ENCODE results near the gene CST3. TPM values are rescaled to one million over a fixed set of nuclear protein-coding genes. Genes with fewer than 3 reads are reported as not detected.
A peak's percentile ranks its signal among the peaks of the same experiment; 100 is the strongest.

Gene CST3
- total RNA-seq, 1 experiment from 2014 or later: 148 TPM

DNA sequence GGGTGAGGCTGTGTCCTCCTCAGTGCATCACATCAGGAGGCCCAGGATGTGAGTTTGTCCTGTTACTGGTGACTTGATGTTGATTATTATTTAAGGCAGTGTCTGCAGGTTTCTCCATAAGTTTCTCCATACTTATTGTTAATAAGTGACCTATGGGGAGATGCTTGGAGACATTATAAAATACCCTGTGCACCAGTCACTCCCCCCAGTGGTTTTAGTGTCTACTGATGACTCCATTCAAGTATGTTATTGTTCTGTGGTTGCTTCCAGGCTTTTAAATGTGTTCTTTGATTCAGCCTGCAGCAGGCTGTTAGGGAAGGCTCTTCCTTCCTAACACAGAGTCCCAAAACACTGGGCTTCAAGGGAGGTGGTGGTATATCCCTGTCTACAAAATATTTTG is 14.6 kb upstream of the CST3 start:
- DNase-seq: no peak
- Histone ChIP-seq H3K27me3 (no peaks in the 10 kb centered on the region), H3K4me3 (no peak overlapping the region), H3K9me3 (no peaks in the 10 kb centered on the region), H3K36me3 (no peaks in the 10 kb centered on the region)

DNA sequence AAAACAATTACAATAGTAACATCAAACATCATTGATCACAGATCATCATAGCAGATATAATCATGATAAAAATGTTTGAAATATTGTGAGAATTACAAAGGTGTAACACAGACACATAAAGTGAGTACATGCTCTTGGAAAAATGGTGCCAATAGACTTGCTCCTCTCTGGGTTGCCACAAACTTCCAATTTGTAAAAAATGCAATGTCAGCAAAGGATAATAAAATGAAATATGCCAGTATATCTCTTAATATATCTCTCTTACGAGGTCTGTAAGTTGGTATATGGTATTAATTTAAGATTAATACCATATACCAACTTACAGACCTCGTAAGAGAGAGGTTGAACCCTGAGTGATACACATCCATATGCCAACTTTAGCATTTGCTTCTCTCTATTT is 13.4 kb upstream of the CST3 start:
- H3K9me3 ChIP-seq: no peaks in the 10 kb centered on the region
- DNase-seq: no peak
- H3K36me3 ChIP-seq: no peaks in the 10 kb centered on the region
- no peaks in the 10 kb centered on the region for H3K27me3 ChIP-seq
- no peak overlapping the region for H3K4me3 ChIP-seq

DNA sequence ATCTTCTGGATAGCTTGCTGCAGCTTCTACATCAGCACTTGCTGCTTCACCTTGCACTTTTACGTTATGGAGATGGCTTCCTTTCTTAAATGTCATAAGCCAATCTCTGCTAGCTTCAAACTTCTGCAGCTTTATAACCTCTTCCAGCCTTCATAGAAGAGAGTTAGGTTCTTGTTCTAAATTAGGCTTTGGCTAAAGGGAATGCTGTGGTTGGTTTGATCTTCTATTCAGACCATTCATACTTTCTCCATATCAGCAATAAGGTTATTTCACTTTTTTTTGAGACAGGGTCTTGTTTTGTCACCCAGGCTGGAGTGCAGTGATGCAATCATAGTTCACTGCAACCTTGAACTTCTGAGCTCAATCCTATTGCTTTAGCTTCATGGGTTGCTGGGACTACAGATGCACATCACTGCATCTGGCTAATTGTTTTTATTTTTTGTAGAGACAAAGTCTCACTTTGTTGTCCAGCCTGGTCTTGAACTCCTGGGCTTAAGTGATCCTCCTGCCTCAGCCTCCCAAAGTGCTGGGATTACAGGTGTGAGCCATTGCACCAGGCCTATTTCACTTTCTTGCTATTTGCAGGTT is 12.2 kb upstream of the CST3 start:
- DNase-seq: no peak
- Histone ChIP-seq H3K27me3 (no peaks in the 10 kb centered on the region), H3K9me3 (no peaks in the 10 kb centered on the region), H3K4me3 (no peak overlapping the region), H3K36me3 (no peaks in the 10 kb centered on the region)

DNA sequence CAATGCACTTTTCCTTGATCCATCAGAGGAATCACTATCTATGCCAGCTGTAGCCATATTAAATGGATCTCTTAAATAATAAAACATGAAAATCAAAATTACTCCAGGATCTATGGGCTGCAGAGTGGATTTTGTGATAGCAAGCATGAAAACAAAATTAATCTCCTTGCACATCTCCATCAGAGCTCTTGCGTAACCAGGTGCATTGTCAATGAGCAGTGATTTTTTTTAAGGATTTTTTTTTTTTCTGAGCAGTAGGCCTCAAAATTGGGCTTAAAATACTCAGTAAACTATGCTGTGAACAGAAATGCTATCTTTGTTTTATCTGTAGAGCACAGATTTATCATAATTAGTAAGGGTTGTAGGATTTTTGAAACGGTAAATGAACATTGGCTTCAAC is 11.5 kb upstream of the CST3 start:
- DNase-seq: no peak

DNA sequence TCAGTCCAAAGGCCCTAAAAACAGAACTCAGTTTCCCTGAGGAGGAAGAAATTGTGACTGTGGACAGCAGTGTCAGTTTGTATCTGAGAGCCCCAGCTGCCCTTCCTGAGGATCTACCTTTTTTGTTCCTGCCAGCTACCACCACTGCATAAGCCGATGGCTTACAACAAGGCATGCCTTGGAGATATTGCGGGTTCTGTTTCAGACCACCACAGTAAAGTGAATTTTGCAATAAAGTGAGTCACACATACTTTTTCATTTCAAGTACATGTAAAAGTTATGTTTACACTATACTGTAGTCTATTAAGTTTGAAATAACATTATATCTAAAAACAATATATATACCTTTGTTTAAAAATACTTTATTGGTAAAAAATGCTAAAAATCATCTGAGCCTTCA is 9.6 kb upstream of the CST3 start:
- no peaks in the 10 kb centered on the region for H3K27me3 ChIP-seq
- H3K4me3 ChIP-seq: no peak overlapping the region
- H3K9me3 ChIP-seq: no peaks in the 10 kb centered on the region
- H3K36me3 ChIP-seq: no peaks in the 10 kb centered on the region
- DNase-seq: no peak

More for the DNA sequence above, 11.5 kb upstream of the CST3 start:
- Histone ChIP-seq H3K4me3 (no peak overlapping the region), H3K9me3 (no peaks in the 10 kb centered on the region), H3K36me3 (no peaks in the 10 kb centered on the region), H3K27me3 (no peaks in the 10 kb centered on the region)

DNA sequence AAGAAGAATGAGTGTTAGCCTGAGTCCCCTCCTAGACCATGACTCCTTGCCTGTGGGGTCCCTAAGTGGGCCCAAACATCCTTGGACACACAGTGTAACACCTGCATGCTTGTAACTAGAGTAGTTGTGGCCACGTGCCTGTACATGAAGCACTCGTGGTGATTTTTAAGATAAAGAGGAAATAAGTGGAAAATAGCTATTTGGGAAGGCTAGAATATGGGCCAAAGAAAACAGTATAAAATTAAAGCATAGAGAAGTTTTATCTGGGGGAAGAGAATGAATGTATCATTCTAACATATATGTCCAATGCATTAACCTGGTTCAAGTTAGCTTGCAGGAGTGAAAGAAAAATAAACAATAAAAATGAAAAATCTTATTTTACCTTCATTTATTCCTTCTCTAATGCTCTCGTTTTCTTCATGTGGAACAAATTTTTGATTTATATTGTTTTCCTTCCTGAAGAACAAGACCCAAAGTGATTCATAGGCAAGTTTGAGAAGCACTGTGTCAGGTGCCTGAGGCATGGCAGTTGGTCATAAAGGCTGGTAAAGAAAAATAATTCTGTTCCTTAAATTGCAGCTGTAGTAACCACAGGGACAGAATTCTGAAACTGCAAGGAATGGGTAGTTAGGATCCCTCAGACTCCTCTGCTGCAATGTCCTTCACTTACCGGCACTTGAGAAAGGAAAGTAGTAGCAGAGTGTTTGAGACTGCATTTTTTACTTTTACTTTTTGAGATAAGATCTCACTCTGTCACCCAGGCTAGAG is 8.5 kb upstream of the CST3 start:
- no peak for DNase-seq
- no peaks in the 10 kb centered on the region for H3K36me3 ChIP-seq
- no peak overlapping the region for H3K4me3 ChIP-seq

DNA sequence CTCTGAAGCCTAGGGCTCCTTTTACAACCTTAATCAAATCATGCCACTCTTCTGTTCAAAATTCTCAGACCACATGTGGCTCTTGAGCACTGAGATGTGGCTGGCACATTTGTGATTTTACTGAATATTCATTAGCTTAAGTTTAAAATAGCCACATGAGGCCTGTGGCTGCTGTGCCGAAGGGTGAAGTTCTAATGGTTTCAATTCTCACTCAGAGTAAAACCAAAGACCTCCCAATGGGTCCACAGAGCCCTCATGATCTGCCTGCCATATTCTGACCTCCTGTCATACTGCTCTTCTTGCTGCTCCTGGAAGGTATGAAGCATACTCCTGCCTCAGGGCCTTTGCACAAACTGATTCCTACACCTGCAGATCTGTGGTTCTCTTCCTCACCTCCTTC is 7.8 kb upstream of the CST3 start:
- H3K4me3 ChIP-seq: no peak overlapping the region
- no peaks in the 10 kb centered on the region for H3K9me3 ChIP-seq
- no peak for DNase-seq
- no peaks in the 10 kb centered on the region for H3K36me3 ChIP-seq
- no peaks in the 10 kb centered on the region for H3K27me3 ChIP-seq

More for the DNA sequence above, 8.5 kb upstream of the CST3 start:
- no peaks in the 10 kb centered on the region for H3K27me3 ChIP-seq
- H3K9me3 ChIP-seq: no peaks in the 10 kb centered on the region

DNA sequence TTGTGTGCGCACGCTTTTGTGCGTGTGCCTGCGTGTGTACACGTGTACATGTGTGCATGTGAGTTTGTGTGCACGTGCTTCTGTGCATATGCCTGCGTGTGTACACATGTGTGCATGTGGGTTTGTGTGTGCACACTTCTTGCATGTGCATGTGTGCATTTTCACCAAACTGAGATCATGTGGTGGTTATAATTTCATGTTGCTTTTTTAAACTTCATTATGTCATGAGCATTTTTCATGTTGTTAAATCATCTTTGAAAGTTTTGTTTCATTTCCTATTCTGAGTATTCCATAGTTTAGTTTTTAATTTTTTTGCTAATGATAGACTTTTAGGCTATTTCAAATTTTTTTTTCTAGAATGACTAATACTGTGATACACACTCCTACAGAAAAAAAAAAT is 6.4 kb upstream of the CST3 start:
- H3K36me3 ChIP-seq: no peaks in the 10 kb centered on the region
- no peak overlapping the region for H3K4me3 ChIP-seq
- no peak for DNase-seq
- no peaks in the 10 kb centered on the region for H3K27me3 ChIP-seq
- no peaks in the 10 kb centered on the region for H3K9me3 ChIP-seq

DNA sequence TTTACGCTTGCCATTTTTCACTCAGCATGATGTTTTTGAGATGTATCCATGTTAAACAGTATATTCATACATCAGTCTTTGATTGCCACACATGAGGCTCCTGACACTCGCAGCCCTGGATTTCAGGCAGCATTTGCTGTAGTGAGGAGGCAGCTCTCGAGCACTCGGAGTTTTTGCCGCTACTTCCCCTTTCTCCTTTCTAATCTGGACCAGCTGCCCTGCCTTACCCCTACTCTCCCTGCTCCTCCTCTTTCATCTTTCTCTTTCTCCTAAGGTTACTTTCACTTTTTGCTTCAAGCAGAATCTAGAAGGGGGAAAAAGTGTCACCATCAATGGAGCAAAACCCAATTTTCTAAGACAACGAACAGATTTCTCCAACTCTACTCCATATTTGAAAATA is 5.9 kb upstream of the CST3 start:
- no peak for DNase-seq
- no peaks in the 10 kb centered on the region for H3K27me3 ChIP-seq
- H3K9me3 ChIP-seq: no peaks in the 10 kb centered on the region
- no peaks in the 10 kb centered on the region for H3K36me3 ChIP-seq
- H3K4me3 ChIP-seq: no peak overlapping the region

DNA sequence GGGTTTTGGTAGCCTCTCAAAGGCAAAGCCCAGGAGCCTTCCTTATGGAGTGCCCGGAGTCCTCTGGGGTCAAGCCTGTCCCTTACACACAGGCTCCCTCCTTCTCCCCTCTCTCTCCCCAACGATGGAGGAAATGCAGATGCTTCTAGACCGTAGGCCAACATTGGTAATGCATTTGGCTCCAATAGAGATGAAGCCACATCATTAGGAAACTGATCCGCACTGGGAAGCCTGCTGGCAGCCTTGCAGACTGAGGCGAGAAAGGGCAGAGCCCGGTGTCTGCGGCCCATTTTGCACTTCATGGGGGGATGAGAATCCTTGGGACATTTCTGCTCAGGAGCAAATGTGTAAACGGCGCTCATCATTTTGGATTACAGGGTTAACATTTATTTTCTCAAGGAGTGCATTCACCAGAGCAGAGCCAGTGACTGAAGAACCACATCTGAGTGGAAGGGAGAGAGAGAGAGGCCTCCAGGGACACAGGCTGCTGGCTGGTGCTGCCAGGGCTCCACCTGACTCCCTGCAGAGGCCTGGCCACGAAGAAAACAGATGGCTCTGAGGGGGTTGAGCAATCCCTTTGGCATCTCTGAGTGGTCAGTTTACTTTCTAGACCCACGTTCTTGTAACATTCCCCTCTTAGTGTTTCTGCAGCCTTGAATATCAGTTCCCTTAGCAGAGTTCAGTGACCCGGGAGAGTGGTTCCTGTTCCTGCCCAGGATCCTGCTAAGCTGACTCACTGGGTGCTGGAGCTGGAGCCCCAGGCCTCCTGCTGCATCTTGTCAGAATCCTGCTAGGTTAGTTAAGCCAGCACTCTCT is 4.4 kb upstream of the CST3 start:
- Histone ChIP-seq H3K27me3 (no peaks in the 10 kb centered on the region), H3K36me3 (no peaks in the 10 kb centered on the region), H3K9me3 (no peaks in the 10 kb centered on the region), H3K4me3 (no peak overlapping the region)
- peak; percentile 52 for DNase-seq

DNA sequence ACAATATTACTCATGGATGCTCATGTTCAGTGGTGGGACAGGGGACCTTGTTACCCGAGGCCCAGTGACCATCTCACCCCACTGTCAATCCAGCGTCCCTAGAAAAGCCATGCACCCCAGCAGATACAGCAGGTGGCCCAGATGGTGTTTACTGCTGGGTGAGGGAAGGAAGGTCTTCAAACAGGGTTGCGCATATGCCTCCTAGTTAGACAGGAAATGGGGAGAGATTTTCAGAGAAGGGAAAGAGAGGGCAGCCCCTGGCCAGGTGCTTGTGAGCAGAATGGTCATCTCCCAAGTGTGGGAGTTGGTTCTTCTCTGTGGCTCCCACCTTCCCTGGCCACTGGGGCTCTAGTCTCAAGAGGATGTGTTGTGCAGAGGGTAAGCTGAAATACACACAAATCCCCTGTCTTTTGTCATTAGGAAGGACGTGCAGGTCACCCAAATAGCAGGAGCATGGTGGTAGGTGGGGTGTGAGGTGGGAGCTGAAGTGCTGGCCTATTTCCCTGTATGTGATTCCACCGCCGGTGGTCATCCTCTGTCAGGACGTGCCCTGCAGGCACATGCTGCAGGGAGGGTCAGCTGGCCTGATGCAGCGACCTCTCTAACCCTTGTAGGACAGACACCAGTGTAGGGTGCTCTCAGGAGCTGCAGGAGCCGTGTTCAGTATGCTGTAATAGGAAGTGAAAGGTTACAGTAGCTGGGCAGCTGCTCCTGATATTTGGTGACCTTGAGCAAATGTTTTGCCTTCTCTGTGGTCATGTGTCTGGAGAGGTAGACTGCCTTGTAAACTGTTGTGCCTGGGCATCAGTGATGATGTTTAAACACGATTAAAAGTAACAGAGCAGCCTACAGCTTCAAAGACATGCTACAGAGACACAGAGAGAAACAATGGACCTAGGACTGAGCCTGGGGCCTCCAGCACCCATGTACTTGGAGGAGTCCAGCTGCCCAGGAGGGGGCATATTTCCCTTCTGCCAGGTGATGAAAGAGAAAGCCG is 3.2 kb upstream of the CST3 start:
- no peak overlapping the region for H3K4me3 ChIP-seq
- H3K9me3 ChIP-seq: no peaks in the 10 kb centered on the region
- no peaks in the 10 kb centered on the region for H3K36me3 ChIP-seq
- DNase-seq: no peak
- H3K27me3 ChIP-seq: no peaks in the 10 kb centered on the region

DNA sequence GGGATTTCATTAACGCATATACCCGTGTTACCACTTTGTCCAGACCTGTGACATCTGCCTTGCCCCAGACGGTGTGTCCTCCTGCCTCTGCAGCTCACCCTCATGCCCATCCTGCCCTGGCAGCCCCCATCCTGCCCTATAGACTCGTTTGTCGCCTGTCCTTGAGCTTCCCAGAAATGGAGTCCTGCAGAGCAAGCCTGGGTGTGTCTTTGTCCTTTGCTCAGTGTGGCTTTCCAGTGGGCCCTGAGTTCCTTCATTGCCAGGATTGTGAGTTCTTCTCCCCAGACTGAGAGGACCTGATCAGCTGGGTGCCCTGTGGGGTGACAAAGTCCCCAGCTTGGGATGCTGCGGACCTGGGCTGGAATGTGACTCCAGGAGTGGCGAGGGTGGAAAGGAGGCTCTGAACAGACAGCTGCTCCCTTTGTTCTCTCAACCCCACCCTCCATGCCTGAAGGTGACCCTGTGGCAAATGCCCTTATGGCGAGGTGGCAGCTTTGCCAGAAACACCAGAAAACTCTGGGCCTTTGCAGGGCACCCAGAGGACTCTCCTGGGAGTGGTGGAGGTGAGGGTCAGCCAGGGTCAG is 2.4 kb upstream of the CST3 start:
- H3K4me3 ChIP-seq: no peak overlapping the region
- H3K36me3 ChIP-seq: no peaks in the 10 kb centered on the region
- no peaks in the 10 kb centered on the region for H3K27me3 ChIP-seq
- DNase-seq: no peak
- H3K9me3 ChIP-seq: no peaks in the 10 kb centered on the region

DNA sequence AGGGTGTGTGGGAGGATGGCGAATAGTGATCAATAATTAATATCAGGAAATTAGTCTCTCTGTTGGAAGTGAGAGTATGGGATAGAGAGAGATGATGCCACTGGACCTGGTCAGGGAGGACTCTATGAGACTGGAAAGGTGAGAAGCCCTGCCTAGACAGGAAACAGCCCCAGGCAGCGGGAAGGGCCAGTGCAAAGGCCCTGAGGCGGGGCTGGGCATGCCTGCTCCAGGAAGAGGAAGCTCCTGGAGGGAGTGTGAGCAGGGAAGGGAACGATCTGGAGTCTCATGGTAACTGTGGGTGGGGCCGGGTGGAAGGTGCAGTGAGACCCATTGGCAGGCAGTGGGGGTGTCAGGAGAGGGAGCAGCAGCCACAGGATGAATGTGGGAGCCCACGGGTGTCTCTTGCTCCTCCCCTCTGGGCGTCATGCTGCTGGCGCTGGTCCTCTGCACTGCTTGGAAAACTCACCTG is 1.8 kb upstream of the CST3 start:
- Histone ChIP-seq H3K9me3 (no peaks in the 10 kb centered on the region), H3K4me3 (no peak overlapping the region), H3K27me3 (no peaks in the 10 kb centered on the region), H3K36me3 (no peaks in the 10 kb centered on the region)
- no peak for DNase-seq

DNA sequence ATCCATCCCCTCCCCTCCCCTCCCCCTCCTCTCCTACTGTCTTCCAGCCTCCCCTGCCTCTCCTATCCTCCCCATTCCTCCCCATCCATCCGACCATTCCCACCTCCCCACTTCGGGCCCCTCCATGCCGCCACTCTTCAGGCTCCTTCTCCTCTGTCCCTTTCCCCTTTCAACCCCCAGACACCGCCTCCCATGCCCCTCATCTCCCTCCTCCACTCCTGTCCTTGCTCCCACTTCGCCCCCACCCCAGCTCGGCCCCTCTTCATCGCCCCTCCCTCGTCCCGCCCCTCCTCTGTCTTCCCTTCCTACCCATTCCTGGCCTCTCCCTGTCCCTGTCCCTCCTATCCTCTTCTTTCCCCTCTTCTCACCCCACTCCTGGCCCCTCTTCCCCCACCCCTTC is 554 bp upstream of the CST3 start:
- H3K27me3 ChIP-seq: no peaks in the 10 kb centered on the region
- no peak overlapping the region for H3K4me3 ChIP-seq
- no peaks in the 10 kb centered on the region for H3K9me3 ChIP-seq
- no peak for DNase-seq
- no peaks in the 10 kb centered on the region for H3K36me3 ChIP-seq

DNA sequence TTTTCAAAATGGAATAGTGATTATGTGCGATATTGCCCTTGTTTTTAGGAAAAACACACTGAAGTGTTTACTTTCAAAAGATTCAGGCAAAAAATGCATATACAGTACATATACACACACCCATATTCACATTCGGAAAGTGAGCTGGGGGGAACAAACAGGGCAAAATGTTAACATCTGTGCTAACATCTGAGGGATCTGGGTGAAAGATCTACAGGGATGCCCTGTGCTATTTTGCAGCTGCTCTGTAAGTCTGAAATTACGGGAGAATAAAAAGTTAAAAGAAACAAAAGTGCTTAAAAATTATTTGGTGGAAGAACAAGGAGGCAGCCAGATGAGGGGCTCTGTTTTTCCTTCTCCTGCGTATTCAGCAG is 860 bp downstream of the CST3 start:
- no peaks in the 10 kb centered on the region for H3K36me3 ChIP-seq
- no peak for DNase-seq
- no peaks in the 10 kb centered on the region for H3K27me3 ChIP-seq
- H3K4me3 ChIP-seq: peak overlapping the region; percentile 64
- H3K9me3 ChIP-seq: no peaks in the 10 kb centered on the region

DNA sequence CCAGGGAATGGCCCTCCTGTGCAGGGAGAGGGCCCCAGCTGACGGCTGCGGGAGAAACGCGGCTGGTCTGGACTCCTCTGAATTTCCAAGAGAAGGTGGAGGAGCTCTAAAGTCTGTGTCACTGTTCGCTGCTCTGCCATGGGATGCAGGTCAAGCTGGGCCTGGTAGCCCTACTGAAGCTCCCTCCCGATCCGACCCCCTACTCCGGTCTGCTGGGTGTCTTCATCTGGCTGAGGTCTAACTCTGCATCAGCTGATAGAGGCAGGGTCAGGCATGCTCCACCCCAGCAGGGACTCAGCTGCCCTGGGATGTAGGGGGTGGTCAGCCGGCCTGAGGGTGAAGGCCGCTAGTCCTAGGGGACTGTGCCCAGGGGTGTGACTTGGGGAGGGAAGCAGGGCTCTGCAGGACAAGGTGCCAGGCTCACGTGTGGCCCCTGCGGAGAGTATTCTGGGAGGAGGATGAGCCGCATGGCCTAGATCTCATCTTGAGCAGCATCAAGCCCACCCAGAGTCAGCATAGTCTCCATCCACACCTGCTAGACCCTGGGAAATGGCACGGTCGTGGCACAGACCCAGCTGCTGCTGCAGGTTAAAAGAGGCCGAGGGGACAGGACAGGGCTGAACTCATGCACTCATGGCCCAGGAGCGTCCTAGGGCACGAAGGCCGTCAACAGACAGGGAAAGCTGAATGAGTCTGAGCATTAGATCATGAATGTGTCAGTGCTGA is 1.4 kb downstream of the CST3 start:
- Histone ChIP-seq H3K36me3 (no peaks in the 10 kb centered on the region), H3K9me3 (no peaks in the 10 kb centered on the region), H3K4me3 (peak overlapping the region; percentile 64), H3K27me3 (no peaks in the 10 kb centered on the region)
- DNase-seq: no peak

Data from MG63 (cell line).